ENCODE results near the gene ADAMTSL1.
A peak's percentile ranks its signal among the peaks of the same experiment; 100 is the strongest.

The ADAMTSL1 gene

DNA sequence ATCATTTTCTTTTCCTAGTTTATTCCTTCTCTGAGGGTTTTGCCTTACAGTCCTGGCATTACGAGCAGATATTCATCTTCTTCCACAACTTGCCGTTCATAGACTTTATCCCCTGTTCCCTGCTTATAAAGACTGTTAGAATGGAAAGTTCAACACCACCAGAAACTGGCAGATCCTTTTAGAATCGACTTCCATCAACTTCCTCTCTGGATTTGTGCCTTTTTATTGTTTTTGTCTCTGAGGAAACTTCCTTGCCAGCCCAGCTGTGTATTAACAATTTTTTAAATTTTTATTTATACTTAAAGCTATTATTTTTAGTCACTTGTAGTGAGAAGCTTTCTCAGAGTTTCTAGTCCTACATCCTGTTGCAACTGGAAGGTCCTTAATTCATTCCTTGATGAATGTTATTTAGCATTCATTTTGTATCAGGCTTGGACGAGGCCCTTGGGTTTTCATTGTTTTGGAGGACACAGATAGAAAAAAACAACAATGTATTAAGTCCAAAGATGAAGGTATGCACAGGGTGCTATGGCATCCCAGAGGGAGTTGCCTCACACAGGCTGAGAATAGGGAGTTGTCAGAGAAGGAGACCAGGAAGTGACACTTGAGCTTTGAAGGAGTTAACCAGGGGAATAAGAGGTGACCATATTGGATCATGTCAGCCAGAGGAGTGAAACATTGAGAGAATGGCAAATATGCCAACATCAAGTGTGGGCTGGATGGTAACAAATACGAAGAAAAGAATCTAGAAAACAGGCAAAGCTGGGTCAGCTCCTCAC is 81.3 kb downstream of the ADAMTSL1 start:
- no peak for DNase-seq

DNA sequence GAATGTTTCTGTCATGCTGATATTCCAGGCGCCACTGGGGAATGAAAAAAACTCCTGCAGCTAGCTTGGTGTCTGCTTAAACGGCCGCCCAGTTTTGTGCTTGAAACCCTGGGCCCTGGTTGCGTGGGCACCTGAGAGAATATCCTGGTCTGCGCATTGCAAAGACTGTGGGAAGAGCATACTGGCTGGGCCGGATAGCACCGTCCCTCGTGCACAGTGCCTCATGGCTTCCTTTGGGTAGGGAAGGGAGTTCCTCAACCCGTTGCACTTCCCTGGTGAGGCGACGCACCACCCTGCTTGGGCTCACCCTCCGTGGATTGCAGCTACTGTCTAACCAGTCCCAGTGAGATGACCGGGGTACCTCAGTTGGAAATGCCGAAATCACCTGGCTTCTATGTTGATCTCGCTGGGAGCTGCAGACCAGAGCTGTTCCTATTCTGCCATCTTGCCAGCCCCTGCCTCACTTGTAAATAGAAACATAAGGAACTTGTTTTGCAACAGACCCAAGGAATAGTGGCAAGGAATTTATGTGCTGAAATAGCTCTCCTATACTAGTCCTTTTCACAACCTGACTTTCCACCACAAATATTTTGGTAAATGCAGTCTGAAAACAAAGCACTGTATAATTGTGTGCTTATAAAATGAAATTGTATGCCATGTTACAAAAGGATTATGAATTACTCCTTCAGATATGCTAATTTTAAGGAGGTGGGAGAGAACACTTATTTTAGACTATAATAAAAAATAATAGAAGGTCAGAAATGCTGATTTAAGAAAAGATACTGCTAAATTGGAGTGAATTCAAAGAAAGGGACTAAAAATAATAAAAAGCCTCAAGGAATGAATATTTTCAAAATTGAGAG is 90.3 kb downstream of the ADAMTSL1 start:
- no peak for DNase-seq

DNA sequence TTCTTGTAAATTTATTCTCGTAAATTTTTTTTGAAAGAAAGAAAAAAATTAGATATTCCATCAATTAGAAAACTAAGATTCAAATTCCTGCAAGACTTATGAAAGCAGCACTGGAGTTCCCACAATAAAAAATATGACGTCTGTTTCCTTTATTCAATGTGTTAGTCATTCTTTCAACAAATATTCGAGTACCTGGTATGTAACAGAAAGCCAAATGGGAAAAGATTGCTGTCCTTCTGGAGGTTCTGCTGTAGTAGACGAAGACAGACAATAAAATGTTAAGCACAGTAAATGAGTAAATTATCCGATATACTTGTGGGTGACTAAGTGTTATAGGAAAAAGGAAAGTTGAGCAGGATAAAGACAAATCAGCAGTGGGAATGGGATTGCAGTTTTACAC is 92.2 kb downstream of the ADAMTSL1 start:
- no peak for DNase-seq

DNA sequence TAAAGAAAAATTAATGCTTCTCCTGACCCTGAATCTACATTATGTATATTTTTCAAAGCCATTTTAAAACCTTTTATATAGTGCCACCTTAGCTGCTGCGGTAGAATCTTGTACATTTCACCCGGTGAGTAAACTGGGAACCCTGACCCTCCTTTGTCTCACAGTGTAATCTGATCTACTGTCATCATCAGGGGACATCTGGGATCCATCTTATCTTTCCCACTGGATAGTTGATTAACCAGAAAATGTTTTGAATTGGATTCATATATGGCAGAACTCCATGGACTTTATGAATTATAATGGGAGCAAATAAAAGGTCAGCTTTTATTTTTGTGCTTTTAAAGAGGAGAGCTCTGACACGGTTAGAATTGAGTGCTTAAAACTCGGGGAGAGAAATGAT is 95.0 kb downstream of the ADAMTSL1 start:
- DNase-seq, result no peak

DNA sequence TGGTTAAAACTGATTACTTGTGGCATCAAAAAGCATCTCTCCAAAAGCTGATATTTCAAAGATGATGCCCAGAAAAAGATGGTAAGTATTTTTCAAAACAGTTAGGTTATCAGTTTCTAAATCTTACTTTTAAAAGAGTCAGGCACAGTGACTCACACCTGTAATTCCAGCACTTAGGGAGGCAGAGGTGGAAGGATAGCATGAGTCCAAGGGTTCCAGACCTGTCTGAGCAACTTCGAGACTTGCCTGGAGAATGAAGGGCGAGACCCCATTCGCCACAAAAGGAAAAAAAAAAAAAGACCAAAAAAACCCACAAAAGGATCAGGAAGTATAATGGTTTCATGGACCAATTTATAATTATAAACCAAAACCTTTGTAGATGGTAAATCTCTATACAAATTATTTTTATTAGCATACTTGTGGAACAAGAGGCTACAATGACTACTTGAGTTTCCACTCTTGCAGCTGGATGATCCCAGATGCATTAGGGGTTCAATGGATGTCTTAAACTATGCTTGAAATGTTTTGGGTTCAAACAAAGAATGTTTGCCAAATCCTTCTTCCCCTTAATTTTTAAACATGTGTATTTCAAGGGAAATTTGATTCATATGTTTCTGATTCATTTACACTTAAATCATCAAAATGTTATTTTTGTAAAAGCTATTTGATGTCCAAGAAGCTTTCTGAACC is 96.1 kb downstream of the ADAMTSL1 start:
- DNase-seq, result no peak

DNA sequence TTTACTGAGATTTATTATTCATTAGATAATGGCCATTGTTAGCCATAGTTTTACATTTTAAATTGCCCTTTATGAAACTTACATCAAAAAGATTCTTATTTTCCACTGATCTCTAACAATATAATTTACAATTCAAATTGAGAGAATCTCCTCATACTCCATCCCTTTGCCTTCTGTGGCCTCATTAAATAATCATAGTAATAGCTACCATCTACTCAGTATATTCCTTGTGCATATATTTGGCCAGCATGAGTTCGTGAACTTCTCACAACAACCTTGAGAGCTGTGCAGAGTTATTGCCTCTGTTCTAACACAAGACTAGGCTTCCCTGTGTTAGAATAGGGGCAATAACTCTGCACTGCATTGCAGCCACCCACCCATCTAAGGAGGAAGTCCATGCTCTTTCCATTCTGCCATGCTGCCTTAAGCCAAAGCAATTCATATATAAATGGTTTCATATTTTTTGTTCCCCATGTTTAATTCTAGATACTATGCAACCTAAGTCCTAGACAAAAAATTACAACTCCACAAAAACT is 99.1 kb downstream of the ADAMTSL1 start:
- DNase-seq, result no peak

DNA sequence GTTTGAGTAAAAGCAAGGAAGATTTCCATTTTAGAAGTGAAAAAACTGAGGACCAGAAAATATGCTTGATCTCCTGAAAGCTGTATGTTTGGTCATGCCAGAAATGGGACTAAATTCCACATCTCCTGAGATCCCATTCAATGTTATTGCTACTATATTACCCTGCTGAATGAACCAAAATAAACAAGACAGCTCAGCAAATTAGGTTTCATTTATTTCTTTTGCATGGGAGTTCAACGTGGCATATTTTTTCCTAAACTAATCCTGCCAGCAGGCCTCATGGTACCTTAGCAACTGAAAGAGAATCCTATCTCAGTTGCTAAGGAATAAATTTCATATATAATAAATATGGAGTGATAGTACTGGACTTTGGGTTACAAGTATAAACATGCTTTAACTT is 101.7 kb downstream of the ADAMTSL1 start:
- no peak for DNase-seq

DNA sequence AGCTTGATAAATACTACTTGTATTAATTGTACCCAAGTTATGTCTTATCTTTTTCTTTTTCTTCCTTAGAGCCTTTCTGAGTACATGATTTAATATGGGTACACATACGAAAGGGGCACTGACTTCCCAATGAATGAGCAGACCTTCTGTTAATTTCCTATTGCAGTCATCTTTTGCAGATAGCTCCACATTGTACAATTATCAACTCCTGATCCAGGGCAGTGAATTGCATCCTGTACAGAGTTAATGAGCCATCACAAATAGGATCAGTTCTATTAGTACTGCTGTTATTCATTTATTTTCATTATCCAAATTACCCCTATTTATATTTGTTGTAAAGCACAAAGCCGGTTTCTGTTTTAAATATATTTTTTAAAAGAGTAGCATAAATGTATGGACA is 105.6 kb downstream of the ADAMTSL1 start:
- no peak for DNase-seq

DNA sequence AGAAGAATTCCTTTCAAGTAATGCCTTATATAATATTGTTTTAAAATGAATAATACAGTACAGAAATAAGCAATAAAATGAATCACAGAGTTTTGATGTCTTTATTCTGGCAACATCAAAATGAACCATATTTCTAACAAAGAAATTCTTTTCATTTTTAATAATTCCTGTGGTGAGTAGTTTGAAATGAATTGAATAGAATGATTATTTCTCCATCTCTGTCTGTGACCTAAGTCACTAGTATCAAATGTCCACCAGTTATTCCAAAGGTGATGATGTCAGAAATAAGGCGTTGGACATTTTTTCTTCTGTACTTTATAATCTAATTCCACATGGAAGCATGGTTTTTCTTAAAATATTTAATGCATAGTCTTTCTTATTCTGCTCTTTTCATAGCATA is 106.2 kb downstream of the ADAMTSL1 start:
- no peak for DNase-seq

DNA sequence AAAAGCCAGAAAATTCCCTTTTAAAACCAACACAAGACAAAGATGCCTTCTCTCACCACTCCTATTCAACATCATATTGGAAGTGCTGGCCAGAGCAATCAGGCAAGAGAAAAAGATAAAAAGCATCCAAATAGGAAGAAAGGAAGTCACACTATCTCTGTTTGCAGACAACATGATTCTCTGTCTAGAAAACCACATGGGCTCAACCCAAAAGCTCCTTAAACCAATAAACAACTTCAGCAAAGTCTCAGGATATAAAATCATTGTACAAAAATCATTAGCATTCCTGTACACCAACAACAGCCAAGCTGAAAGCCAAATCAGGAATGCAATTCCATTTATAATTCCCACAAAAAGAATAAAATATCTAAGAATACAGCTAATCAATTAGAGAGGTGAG is 112.0 kb downstream of the ADAMTSL1 start:
- DNase-seq, result no peak

DNA sequence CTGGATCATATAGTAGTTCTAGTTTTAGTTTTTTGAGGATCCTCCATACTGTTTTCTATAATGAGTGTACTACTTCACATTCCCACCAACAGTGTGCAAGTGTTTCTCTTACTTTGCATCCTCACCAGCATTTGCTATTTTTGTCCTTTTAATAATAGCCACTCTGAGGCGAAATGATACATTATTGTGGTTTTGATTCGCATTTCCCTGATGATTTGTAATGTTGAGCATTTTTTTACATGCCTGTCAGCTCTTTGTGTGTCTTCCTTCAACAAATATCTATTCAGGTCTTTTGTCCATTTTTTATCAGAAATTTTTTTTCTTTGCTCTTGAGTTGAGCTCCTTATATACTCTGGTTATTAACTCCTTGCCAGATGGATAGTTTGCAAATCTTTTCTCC is 114.0 kb downstream of the ADAMTSL1 start:
- no peak for DNase-seq

DNA sequence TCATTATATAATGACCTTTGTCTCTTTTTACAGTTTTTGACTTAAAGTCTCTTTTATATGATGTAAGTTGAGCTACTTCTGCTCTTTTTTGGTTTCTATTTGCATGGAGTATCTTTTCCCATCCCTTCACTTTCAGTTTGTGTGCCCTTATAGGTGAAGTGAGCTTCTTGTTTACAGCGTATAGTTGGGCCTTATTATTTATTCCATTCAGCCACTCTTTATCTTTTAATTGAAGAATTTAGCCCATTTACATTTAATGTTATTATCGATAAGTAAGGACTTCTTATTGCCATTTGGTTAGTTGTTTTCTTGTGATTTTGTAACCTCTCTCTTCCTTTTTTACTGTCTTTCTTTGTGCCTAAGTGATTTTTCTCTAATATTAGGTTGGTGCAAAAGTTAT is 117.3 kb downstream of the ADAMTSL1 start:
- DNase-seq, result no peak

DNA sequence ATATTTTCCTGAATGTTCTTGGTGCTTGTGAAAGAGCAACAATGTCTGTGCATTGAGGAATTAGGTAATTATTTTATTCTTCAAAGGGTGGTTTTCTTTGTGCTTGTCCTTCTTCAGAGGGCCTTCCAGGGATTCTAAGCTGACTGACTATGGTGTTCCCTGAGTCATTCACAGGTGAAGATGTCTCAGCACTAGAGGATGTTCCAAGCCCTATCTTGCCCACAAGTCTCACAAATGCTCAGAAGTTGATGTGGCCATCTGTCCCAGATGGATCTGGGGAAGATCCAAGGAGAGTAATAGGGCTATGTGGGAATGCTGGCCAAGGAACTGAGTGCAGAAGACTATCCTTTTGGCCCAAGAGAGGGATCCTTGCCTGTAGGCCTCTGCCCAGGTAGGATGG is 120.9 kb downstream of the ADAMTSL1 start:
- no peak for DNase-seq

DNA sequence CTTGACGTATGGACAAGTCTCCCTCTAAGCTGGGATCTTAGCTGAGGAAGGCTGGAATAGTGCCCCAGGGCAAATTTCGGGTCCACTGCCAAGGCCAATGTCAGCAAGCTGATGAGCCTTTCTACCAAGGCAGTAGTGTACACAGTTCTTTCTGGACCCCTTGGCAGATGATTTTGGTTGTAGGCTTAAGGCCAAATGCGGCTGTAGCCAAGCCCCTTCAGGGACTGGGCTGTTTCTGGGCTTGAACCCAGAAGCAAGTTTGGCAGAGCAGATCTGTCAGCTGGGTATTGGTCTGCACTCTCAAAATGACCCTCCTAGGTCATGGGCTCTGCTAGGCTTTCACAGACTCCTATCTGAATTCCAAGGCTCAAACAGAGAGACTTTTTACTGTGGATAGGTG is 121.6 kb downstream of the ADAMTSL1 start:
- peak; percentile 48 for DNase-seq

DNA sequence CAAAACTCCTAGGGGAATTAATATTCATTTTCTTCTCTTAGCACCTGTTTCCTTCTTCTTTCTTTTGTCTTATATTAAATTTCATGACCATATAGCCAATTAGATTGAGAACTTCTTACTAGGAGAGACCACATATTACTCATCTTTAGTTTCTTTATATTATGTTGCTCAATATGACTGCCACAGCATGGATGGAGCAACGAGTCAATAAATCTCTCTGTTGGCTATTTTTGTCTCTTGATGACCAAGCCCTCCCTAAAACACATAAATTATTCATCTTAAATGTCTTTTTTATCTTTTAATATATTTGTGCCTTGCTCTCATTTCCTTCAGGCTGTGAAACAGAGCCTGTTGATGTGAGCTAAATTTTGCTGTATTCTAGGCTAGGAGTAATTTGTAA is 123.0 kb downstream of the ADAMTSL1 start:
- DNase-seq, result no peak

DNA sequence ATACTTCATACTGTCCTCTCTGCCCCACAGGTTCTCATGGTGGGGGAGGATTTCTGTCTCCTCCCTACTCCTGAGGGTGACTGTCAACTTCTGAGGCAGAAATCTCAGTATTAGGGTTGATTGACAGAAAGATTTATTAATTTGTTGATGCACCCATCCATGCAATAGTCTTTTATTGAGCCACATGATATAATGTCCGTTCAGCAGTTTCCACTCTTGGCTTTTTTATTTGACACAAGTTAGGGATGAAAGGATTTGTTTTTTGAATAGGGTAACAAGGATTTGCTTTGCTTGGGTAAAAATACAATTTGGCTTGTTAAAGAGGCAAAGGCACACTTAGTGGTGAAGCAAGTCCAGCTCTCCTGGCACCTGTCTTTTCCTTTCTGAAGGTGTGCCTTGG is 125.0 kb downstream of the ADAMTSL1 start:
- no peak for DNase-seq

DNA sequence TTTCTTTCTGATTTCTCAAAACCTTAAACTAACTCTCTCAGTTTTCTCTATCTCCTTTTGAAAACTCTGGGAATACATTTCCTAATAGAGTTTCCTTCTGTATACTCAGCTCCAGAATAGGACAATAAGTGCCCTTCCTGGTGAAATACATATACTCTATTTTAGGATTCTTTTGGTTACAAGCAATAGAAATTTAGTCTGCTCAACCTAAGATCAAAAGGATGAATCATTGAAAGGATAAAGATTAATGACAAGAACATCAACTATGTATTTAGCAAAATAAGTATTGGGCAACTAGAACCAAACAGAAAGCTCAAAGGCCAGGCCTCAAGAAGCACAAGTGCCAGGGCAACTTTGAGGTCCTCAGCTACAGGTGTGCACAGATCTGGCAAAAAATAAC is 127.1 kb downstream of the ADAMTSL1 start:
- no peak for DNase-seq

DNA sequence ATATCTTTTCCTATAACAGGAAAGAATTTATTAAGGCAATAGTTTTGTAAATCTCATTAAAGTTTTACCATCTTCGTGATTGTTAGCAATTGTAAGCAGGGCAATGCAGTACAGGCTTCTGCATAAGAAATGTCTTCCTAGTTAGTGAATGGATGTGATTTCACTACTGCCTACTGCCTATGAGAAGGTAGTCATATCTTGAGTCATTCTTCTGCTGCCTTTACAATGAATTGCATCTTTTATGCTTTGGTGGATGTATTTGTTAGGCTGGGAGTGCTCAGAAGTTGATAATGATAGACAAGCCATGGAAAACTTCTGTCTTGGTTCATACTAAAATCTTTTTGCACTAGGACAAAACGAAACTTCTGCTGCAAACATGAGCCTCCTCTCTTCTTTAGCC is 128.0 kb downstream of the ADAMTSL1 start:
- DNase-seq, result no peak

DNA sequence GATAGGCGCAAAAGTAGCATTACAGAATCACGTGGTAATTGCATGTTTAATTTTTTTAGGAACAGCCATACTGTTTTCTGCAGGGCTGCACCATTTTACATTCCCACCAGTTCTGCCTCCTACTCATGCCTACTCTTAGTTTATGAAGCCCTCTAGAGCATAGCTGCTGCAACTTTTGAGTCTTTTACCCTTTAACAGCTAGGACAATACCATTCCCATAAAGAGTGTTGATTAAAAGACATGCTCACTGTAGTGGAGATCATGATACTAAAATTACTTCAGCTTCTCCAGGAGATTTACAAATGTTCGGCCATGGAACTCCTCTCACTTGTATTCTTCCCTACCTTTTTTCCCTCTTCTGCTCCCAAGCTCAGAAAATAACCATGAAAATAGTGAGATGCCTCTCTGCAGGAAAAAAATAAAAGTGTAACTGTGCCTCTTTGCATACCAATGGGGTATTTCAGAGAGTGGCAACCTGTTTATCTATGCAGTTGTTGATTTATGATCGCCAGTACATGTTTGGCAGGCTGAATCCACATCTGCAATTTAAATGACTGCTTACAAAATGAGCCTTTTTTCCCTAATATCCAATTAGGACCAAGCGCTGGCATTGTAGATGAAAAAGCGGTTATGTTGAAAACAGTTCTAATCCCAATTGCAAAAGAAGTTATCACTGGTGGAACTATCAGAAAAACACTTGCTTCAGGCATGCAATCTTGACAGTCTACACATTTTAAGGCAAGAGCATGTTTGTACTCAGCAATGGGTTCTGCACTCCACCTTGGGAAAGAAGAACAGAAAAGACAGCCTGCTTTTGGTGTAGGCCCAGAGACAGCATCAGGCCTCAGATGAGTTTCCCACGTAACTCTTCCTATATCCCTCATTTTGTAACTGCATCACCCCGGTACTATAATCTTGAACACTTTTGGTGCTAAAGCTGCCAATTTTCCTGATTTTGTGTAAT is 131.1 kb downstream of the ADAMTSL1 start:
- DNase-seq, result no peak

DNA sequence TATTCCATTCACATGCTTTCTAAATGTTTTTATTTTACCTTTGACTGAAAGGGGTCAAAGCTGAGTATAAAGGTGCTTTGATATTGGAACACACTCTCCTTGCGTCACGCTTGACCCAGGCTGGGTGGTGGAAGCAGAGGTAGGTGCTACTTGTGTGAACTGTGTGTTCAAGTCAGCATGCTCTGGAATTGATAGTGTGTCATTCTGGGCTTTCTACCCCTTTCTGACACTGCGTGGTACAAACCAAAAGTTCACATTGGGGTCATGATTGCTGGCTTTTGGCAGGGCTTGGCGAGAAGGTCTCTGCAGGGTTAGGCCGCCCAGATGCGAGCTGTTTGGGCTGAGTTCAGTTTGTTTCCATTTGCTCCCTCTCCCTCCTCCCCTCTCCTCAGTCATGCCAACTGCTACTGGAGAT is 131.8 kb downstream of the ADAMTSL1 start:
- peak; percentile 71 for DNase-seq

DNA sequence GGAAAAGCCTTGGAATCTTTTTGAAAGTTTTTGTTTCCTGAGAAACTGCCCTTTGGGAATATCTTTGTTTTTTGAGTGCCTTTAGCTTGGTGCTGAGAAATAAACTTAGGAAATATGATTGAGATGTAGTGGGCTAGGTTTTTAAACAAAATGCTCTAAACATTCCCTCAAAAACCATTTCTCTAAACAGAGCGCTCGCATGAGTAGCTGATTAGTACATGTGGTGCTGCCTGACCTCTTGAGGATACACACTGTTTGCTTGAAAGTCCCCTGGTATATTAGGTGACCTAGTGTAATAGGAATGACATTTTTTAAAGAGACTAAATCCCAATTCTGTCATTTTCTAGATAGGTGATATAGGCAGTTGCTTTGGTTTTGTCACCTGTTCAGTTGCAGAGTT is 132.3 kb downstream of the ADAMTSL1 start:
- DNase-seq, result no peak

DNA sequence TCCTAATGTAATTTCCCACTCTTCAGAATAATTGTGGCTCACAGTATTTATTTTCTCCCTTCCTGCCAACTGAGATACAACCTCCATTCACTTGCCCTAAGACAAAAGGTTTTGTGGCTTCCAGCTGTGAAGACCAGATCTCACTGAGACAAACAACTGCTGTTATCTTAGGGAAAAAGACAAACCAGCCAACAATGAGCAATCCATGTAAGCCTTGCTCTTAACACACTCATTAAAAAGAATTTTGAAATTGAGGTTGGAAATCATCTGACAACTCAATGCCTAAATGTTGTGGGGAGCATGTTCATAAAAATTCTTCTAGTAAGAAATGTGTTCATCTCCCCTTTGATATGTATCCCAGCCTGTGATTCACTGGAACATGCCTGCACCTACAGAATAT is 132.9 kb downstream of the ADAMTSL1 start:
- no peak for DNase-seq
